SK-N-SH (cell line): ENCODE measurements around the gene DDX21.

Source experiments
- EZH2phosphoT487 ChIP-seq: fragments of 200-600 bp; sonication (generic); IDR thresholded peaks from 2 replicates; pipeline ENCODE4 v1.6.1; 2017; ENCODE audit warnings: low read depth, mixed run types, mild to moderate bottlenecking, antibody characterized with exemption, moderate library complexity, borderline replicate concordance
- JUND ChIP-seq: IDR thresholded peaks from 2 replicates; pipeline ENCODE4 v1.4.0; 2012
- POLR2AphosphoS5 ChIP-seq: IDR thresholded peaks from 2 replicates; pipeline ENCODE4 v1.6.1; 2012; ENCODE audit warnings: low read depth, low read length
- RAD21 ChIP-seq: IDR thresholded peaks from 2 replicates; pipeline ENCODE4 v1.6.1; 2012; ENCODE audit warnings: mild to moderate bottlenecking, low read length
- SMC3 ChIP-seq: IDR thresholded peaks from 2 replicates; pipeline ENCODE4 v1.6.1; 2012; ENCODE audit warnings: low read depth, low read length, improper control_type of control experiment
- TAF1 ChIP-seq: IDR thresholded peaks from 2 replicates; pipeline ENCODE4 v1.6.1; 2012; ENCODE audit warnings: low read depth, mild to moderate bottlenecking, low read length, moderate library complexity, borderline replicate concordance
- YY1 ChIP-seq: IDR thresholded peaks from 2 replicates; pipeline ENCODE4 v1.4.0; 2012; ENCODE audit warnings: low read depth, mild to moderate bottlenecking
- TF ChIP-seq, protein P1 (sequence below): fragments of 200-600 bp; sonication (generic); IDR thresholded peaks from 2 replicates; pipeline ENCODE4 v1.6.1; 2017; ENCODE audit warnings: antibody characterized with exemption, mild to moderate bottlenecking, moderate library complexity
- TF ChIP-seq, protein P2 (sequence below): IDR thresholded peaks from 2 replicates; pipeline ENCODE4 v1.4.0; 2012; ENCODE audit warnings: low read depth
- TF ChIP-seq, protein P3 (sequence below): fragments of 150-350 bp; IDR thresholded peaks from 2 replicates; pipeline ENCODE4 v1.6.1; 2017; ENCODE audit warnings: antibody characterized with exemption, low read length, low read depth, borderline replicate concordance
- TF ChIP-seq, protein P4 (sequence below): IDR thresholded peaks from 2 replicates; pipeline ENCODE4 v1.4.0; 2012; ENCODE audit warnings: low read depth, borderline replicate concordance

DNA sequence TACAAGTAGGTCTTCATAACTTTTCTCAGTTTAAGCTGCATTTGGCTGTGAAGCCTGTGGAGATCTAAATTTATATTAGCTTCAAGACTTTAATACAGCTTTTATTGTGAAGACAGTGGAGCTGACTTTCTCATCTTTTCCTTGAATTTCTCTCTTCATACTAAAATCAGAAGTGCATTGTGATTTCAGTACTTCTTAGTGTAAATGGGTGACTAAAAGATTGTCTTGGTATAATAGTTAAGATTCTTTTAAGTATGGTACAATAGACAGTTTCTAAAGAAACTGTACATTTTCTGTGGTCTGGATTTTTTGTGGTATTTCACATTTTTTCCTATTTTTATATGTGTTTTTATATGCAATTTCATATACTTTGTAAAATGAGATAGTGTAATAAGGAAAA is 21.0 kb upstream of the DDX21 start:
- TF ChIP-seq, protein P1, sequence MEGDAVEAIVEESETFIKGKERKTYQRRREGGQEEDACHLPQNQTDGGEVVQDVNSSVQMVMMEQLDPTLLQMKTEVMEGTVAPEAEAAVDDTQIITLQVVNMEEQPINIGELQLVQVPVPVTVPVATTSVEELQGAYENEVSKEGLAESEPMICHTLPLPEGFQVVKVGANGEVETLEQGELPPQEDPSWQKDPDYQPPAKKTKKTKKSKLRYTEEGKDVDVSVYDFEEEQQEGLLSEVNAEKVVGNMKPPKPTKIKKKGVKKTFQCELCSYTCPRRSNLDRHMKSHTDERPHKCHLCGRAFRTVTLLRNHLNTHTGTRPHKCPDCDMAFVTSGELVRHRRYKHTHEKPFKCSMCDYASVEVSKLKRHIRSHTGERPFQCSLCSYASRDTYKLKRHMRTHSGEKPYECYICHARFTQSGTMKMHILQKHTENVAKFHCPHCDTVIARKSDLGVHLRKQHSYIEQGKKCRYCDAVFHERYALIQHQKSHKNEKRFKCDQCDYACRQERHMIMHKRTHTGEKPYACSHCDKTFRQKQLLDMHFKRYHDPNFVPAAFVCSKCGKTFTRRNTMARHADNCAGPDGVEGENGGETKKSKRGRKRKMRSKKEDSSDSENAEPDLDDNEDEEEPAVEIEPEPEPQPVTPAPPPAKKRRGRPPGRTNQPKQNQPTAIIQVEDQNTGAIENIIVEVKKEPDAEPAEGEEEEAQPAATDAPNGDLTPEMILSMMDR = no peak
- TF ChIP-seq POLR2AphosphoS5 (no peak), YY1 (no peak), JUND (no peak), EZH2phosphoT487 (no peak), TAF1 (no peak), SMC3 (no peak), RAD21 (no peak)
- TF ChIP-seq, protein P2, sequence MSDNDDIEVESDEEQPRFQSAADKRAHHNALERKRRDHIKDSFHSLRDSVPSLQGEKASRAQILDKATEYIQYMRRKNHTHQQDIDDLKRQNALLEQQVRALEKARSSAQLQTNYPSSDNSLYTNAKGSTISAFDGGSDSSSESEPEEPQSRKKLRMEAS = no peak
- TF ChIP-seq, protein P3, sequence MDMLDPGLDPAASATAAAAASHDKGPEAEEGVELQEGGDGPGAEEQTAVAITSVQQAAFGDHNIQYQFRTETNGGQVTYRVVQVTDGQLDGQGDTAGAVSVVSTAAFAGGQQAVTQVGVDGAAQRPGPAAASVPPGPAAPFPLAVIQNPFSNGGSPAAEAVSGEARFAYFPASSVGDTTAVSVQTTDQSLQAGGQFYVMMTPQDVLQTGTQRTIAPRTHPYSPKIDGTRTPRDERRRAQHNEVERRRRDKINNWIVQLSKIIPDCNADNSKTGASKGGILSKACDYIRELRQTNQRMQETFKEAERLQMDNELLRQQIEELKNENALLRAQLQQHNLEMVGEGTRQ = no peak
- TF ChIP-seq, protein P4, sequence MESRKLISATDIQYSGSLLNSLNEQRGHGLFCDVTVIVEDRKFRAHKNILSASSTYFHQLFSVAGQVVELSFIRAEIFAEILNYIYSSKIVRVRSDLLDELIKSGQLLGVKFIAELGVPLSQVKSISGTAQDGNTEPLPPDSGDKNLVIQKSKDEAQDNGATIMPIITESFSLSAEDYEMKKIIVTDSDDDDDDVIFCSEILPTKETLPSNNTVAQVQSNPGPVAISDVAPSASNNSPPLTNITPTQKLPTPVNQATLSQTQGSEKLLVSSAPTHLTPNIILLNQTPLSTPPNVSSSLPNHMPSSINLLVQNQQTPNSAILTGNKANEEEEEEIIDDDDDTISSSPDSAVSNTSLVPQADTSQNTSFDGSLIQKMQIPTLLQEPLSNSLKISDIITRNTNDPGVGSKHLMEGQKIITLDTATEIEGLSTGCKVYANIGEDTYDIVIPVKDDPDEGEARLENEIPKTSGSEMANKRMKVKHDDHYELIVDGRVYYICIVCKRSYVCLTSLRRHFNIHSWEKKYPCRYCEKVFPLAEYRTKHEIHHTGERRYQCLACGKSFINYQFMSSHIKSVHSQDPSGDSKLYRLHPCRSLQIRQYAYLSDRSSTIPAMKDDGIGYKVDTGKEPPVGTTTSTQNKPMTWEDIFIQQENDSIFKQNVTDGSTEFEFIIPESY = no peak
